Measurements from ENCODE around the gene TNFRSF8.

- TF ChIP-seq GABPB1 (CRISPR knock-in tag; IDR thresholded peaks at IDR 0.05) = no peak
- TF ChIP-seq JUND (CRISPR knock-in tag; IDR thresholded peaks at IDR 0.05) = no peak
- TF ChIP-seq ZNF687 (CRISPR knock-in tag; IDR thresholded peaks at IDR 0.05) = no peak
- TF ChIP-seq CTCF (CRISPR knock-in tag; IDR thresholded peaks at IDR 0.05) = no peak
- TF ChIP-seq ZBTB42 (CRISPR knock-in tag; IDR thresholded peaks at IDR 0.05) = no peak
- no peak for TF ChIP-seq ETS1 (CRISPR knock-in tag; IDR thresholded peaks at IDR 0.05)
- TF ChIP-seq ADNP (CRISPR knock-in tag; IDR thresholded peaks at IDR 0.05) = no peak
- TF ChIP-seq TAF15 (IDR thresholded peaks at IDR 0.05; ENCODE audit: low read depth, low read length, poor library complexity, severe bottlenecking) = no peak
Observed at GRCh38 chr1:12111741-12112140, 48.6 kb downstream of the TNFRSF8 start.
